Mesothelial cell of epicardium (in vitro differentiated cells): Measurements from ENCODE around the gene ANKRD63. TPM values are rescaled to one million over a fixed set of nuclear protein-coding genes. Genes with fewer than 3 reads are reported as not detected.

ENCODE experiments used
- DNase-seq, 2 experiments: peaks; one replicate each; pipeline ENCODE4 v3.0.0; 2021; ENCODE audit warnings: low spot score in 2 of 2; ENCODE audit not compliant: unreplicated experiment in 2 of 2
- H3K27ac Mint-ChIP-seq: 2 replicates; pipeline ENCODE4 v1.8.0; 2021; ENCODE audit warnings: mixed read lengths
- H3K27me3 Mint-ChIP-seq: 2 replicates; pipeline ENCODE4 v1.8.0; 2021; ENCODE audit warnings: low read depth, mixed read lengths
- H3K36me3 Mint-ChIP-seq: 2 replicates; pipeline ENCODE4 v1.8.0; 2021; ENCODE audit warnings: mixed read lengths
- H3K4me1 Mint-ChIP-seq: 2 replicates; pipeline ENCODE4 v1.8.0; 2021; ENCODE audit warnings: mixed read lengths
- H3K4me3 Mint-ChIP-seq: 2 replicates; pipeline ENCODE4 v1.8.0; 2021; ENCODE audit warnings: mild to moderate bottlenecking, moderate library complexity, mixed read lengths
- H3K9me3 Mint-ChIP-seq: 2 replicates; pipeline ENCODE4 v1.8.0; 2021; ENCODE audit warnings: mixed read lengths
- CTCF ChIP-seq: fragments of 200-600 bp; sonication (generic); IDR thresholded peaks from one replicate; pipeline ENCODE4 v1.5.0; 2021; ENCODE audit warnings: antibody characterized with exemption; ENCODE audit not compliant: unreplicated experiment
- total RNA-seq: library from RNA; stranded (reverse); gene quantifications from 3 replicates; pipeline ENCODE4 v1.2.1, GENCODE V29; 2021

Gene ANKRD63
- total RNA-seq = 0.31 to 0.59 TPM (median 0.44 TPM) in 3 replicates

- H3K4me1 Mint-ChIP-seq = peaks cover 35% of the 10 kb centered on the region
These were observed at the start of gene ANKRD63 for GRCh38 chr15:40282869-40283614. TSS of gene ANKRD63 (minus strand) at chr15:40283064. CDS start at chr15:40282586, 478 bp downstream.

GRCh38 chr15:40332113-40332781 is 49.4 kb upstream of the ANKRD63 start:
- no peaks in the 10 kb centered on the region for H3K27me3 Mint-ChIP-seq
- H3K9me3 Mint-ChIP-seq = no peaks in the 10 kb centered on the region
- no peaks in the 10 kb centered on the region for H3K36me3 Mint-ChIP-seq
- H3K4me3 Mint-ChIP-seq = no peak overlapping the region
- H3K27ac Mint-ChIP-seq = no peak overlapping the region
- H3K4me1 Mint-ChIP-seq = peaks cover 63% of the 10 kb centered on the region
- no peak for TF ChIP-seq CTCF
- DNase-seq = no peak

More at GRCh38 chr15:40282869-40283614, at the start of gene ANKRD63:
- peaks cover 58% of the 10 kb centered on the region for H3K27me3 Mint-ChIP-seq
- H3K4me3 Mint-ChIP-seq = peak within 1 kb of the TSS; percentile 56
- H3K9me3 Mint-ChIP-seq = no peaks in the 10 kb centered on the region
- no peaks in the 10 kb centered on the region for H3K36me3 Mint-ChIP-seq
- DNase-seq = no peak
- H3K27ac Mint-ChIP-seq = no peak within 1 kb of the TSS
- TF ChIP-seq CTCF = no peak

GRCh38 chr15:40331637-40332036 is 48.8 kb upstream of the ANKRD63 start:
- H3K36me3 Mint-ChIP-seq = no peaks in the 10 kb centered on the region
- no peak overlapping the region for H3K27ac Mint-ChIP-seq
- no peaks in the 10 kb centered on the region for H3K27me3 Mint-ChIP-seq
- DNase-seq = no peak
- no peak overlapping the region for H3K4me3 Mint-ChIP-seq
- H3K9me3 Mint-ChIP-seq = no peaks in the 10 kb centered on the region
- peaks cover 65% of the 10 kb centered on the region for H3K4me1 Mint-ChIP-seq
- TF ChIP-seq CTCF = no peak

- Mint-ChIP-seq H3K27me3 (no peaks in the 10 kb centered on the region), H3K36me3 (no peaks in the 10 kb centered on the region), H3K4me1 (peaks cover 65% of the 10 kb centered on the region), H3K27ac (peak overlapping the region; percentile 56), H3K4me3 (no peak overlapping the region), H3K9me3 (no peaks in the 10 kb centered on the region)
- no peak for DNase-seq
- no peak for TF ChIP-seq CTCF
These were observed 48.2 kb upstream of the ANKRD63 start for GRCh38 chr15:40331026-40331425.

- Mint-ChIP-seq H3K27ac (peak overlapping the region; percentile 25), H3K4me3 (no peak overlapping the region), H3K27me3 (no peaks in the 10 kb centered on the region), H3K9me3 (no peaks in the 10 kb centered on the region), H3K4me1 (peaks cover 65% of the 10 kb centered on the region), H3K36me3 (no peaks in the 10 kb centered on the region)
- TF ChIP-seq CTCF = no peak
- no peak for DNase-seq
These were observed 47.5 kb upstream of the ANKRD63 start for GRCh38 chr15:40330368-40330836.
